Peyer's patch (tissue), 4 donors: Measurements from ENCODE around the gene TUBB2A.

Experiments
- CTCF ChIP-seq, 6 experiments: fragments of 450-650 bp in 4 of 6; fragments of 200-600 bp in 2 of 6; sonication (generic) in 1 of 6; IDR thresholded peaks; one replicate each; pipeline ENCODE4 v1.5.1; 2017 to 2019; ENCODE audit warnings: antibody characterized with exemption in 6 of 6, mild to moderate bottlenecking in 3 of 6, moderate library complexity in 1 of 6
- POLR2A ChIP-seq, 2 donors: fragments of 450-650 bp; IDR thresholded peaks; one replicate each; pipeline ENCODE4 v1.5.1; 2017; ENCODE audit warnings: antibody characterized with exemption in 2 of 2, mild to moderate bottlenecking in 2 of 2, moderate library complexity in 2 of 2

- TF ChIP-seq POLR2A (IDR thresholded peaks at IDR 0.05) (no peak), CTCF (IDR thresholded peaks at IDR 0.05) (no peak)
Measured at GRCh38 chr6:3114377-3114776, 43.0 kb downstream of the TUBB2A start.
